ENCODE results near the gene LPCAT2. TPM values are rescaled to one million over a fixed set of nuclear protein-coding genes. Genes with fewer than 3 reads are reported as not detected.

The LPCAT2 gene
- polyA plus RNA-seq, 1 experiment = 20.6 TPM

GRCh38 chr16:55475919-55476318 is 33.0 kb upstream of the LPCAT2 start:
- Histone ChIP-seq H3K27ac (ENCODE audit: low read depth, low read length) (no peak overlapping the region), H3K4me3 (ENCODE audit: low read depth, low read length) (no peak overlapping the region), H3K27me3 (ENCODE audit: control insufficient read depth, insufficient read depth, low read length) (no peaks in the 10 kb centered on the region), H3K9me3 (ENCODE audit: control insufficient read depth, insufficient read depth, low read length) (no peaks in the 10 kb centered on the region)
- no peak for DNase-seq (ENCODE audit: low read depth, low spot score)
- ChIA-PET CTCF (interaction anchor here (5.1 kb wide), 1 partner anchor 11 kb away, joined by 45 read pairs; no protein-coding TSS in a partner anchor), POLR2A (no interaction called here)
- no peak for TF ChIP-seq CTCF (IDR thresholded peaks at IDR 0.05; ENCODE audit: low read depth, low read length)

- no peaks in the 10 kb centered on the region for H3K27me3 ChIP-seq (ENCODE audit: control insufficient read depth, insufficient read depth, low read length)
- H3K9me3 ChIP-seq (ENCODE audit: control insufficient read depth, insufficient read depth, low read length) = no peaks in the 10 kb centered on the region
- H3K4me3 ChIP-seq (ENCODE audit: low read depth, low read length) = no peak overlapping the region
- peak overlapping the region; percentile 11 for H3K27ac ChIP-seq (ENCODE audit: low read depth, low read length)
- no peak for DNase-seq (ENCODE audit: low read depth, low spot score)
- TF ChIP-seq CTCF (IDR thresholded peaks at IDR 0.05; ENCODE audit: low read depth, low read length) = no peak
- ChIA-PET POLR2A (no interaction called here), CTCF (interaction anchor here (0.7 to 5.1 kb wide), 3 partner anchors 12 to 37 kb away, joined by 3 to 45 read pairs (median 4); no protein-coding TSS in a partner anchor)
Observed at GRCh38 chr16:55476625-55477533, 32.0 kb upstream of the LPCAT2 start.

- no peak for TF ChIP-seq CTCF (IDR thresholded peaks at IDR 0.05; ENCODE audit: low read depth, low read length)
- no peak overlapping the region for H3K27ac ChIP-seq (ENCODE audit: low read depth, low read length)
- H3K27me3 ChIP-seq (ENCODE audit: control insufficient read depth, insufficient read depth, low read length) = no peaks in the 10 kb centered on the region
- CTCF ChIA-PET = interaction anchor here (0.7 to 5.1 kb wide), 3 partner anchors 13 to 37 kb away, joined by 3 to 45 read pairs (median 4); no protein-coding TSS in a partner anchor
- no peak for DNase-seq (ENCODE audit: low read depth, low spot score)
- H3K4me3 ChIP-seq (ENCODE audit: low read depth, low read length) = no peak overlapping the region
- POLR2A ChIA-PET = no interaction called here
- H3K9me3 ChIP-seq (ENCODE audit: control insufficient read depth, insufficient read depth, low read length) = no peaks in the 10 kb centered on the region
Observed at GRCh38 chr16:55477736-55478135, 31.1 kb upstream of the LPCAT2 start.

GRCh38 chr16:55478827-55479429 is 29.9 kb upstream of the LPCAT2 start, which contains the start of gene MMP2:
TSS of gene MMP2 (plus strand) at chr16:55479198. CDS start at chr16:55479480, 282 bp downstream.
- POLR2A ChIA-PET = interaction anchor here (0.5 to 3.2 kb wide), 6 partner anchors 9 to 1431 kb away, joined by 3 to 59 read pairs (median 10); no protein-coding TSS in a partner anchor

More at GRCh38 chr16:55478827-55479429, 29.9 kb upstream of the LPCAT2 start, which contains the start of gene MMP2:
- no peak for TF ChIP-seq CTCF (IDR thresholded peaks at IDR 0.05; ENCODE audit: low read depth, low read length)
- H3K27me3 ChIP-seq (ENCODE audit: control insufficient read depth, insufficient read depth, low read length) = no peaks in the 10 kb centered on the region
- DNase-seq (ENCODE audit: low read depth, low spot score) = no peak
- no peaks in the 10 kb centered on the region for H3K9me3 ChIP-seq (ENCODE audit: control insufficient read depth, insufficient read depth, low read length)
- CTCF ChIA-PET = interaction anchor here (0.7 to 2.4 kb wide), 2 partner anchors 14 to 223 kb away, joined by 3 to 13 read pairs; no protein-coding TSS in a partner anchor
- H3K27ac ChIP-seq (ENCODE audit: low read depth, low read length) = peak within 1 kb of the TSS; percentile 87
- peak within 1 kb of the TSS; percentile 94 for H3K4me3 ChIP-seq (ENCODE audit: low read depth, low read length)

Measured in AG04450 (cell line).